ENCODE data around the gene RAPGEF1.

RAPGEF1 gene

GRCh38 chr9:131740898-131741297, 1.0 kb upstream of the RAPGEF1 start:
- TF ChIP-seq POU2F2 (IDR thresholded peaks at IDR 0.05; ENCODE audit: low read depth, low read length) (no peak), PAX5 (IDR thresholded peaks at IDR 0.05; ENCODE audit: insufficient read depth, low read length, severe bottlenecking) (no peak), POLR2AphosphoS5 (IDR thresholded peaks at IDR 0.05; ENCODE audit: low read depth, low read length) (no peak), TAF1 (IDR thresholded peaks at IDR 0.05; ENCODE audit: low read depth, low read length) (no peak), POLR2A (IDR thresholded peaks at IDR 0.05; ENCODE audit: low read depth, low read length) (no peak), SPI1 (IDR thresholded peaks at IDR 0.05; ENCODE audit: low read depth, low read length) (no peak)
- FAIRE-seq, result no peak
- no peak for DNase-seq (ENCODE audit: insufficient read length, low spot score)

GRCh38 chr9:131739133-131739958, 530 bp downstream of the RAPGEF1 start:
- DNase-seq (ENCODE audit: insufficient read length, low spot score), result peak; percentile 58
- TF ChIP-seq SPI1 (IDR thresholded peaks at IDR 0.05; ENCODE audit: low read depth, low read length), result no peak
- TF ChIP-seq POLR2A (IDR thresholded peaks at IDR 0.05; ENCODE audit: low read depth, low read length), result no peak
- no peak for TF ChIP-seq PAX5 (IDR thresholded peaks at IDR 0.05; ENCODE audit: insufficient read depth, low read length, severe bottlenecking)
- no peak for TF ChIP-seq POU2F2 (IDR thresholded peaks at IDR 0.05; ENCODE audit: low read depth, low read length)
- TF ChIP-seq POLR2AphosphoS5 (IDR thresholded peaks at IDR 0.05; ENCODE audit: low read depth, low read length), result no peak
- no peak for TF ChIP-seq TAF1 (IDR thresholded peaks at IDR 0.05; ENCODE audit: low read depth, low read length)
- no peak for FAIRE-seq

DNA sequence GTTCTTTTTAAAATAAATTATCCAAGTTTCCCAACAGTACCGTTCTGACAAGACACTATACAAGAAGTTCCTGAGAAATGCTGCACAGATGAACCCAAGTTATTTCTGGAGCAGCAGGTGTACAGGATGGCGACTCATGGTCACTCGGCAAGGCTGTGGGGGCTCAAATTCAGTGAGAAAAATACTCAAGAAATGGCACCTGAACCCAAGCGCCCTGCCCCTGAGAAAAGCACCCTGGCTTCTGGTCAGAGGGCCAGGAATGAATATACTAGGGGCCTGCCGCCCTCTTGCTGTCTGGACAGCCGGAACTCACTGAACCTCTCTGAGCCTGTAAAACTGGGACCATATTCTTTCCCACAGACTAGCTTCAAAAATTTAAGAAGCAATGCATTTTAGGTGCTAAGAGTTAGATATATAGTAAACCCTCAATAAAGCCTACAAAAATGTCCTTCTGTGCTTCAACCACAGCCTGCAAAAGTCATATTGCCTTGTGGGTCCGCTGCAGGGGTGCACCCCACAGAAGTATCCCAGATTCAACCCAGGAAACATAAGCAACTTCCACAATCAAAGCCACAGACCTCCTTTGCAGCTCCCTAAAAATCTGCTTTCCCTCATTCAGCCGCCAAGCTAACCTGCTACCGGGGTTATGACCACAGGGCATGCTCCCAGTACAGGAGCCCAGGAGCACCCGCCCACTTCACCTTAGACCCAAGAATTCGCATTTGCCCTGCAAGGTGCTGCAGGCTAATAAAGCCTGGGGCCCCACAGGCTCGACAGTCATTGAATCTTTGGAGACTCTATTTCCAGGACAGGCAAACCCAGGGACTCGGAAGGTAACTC, 1.4 kb downstream of the RAPGEF1 start:
- TF ChIP-seq POLR2AphosphoS5 (IDR thresholded peaks at IDR 0.05; ENCODE audit: low read depth, low read length) (no peak), TAF1 (IDR thresholded peaks at IDR 0.05; ENCODE audit: low read depth, low read length) (no peak), SPI1 (IDR thresholded peaks at IDR 0.05; ENCODE audit: low read depth, low read length) (no peak), POLR2A (IDR thresholded peaks at IDR 0.05; ENCODE audit: low read depth, low read length) (no peak), PAX5 (IDR thresholded peaks at IDR 0.05; ENCODE audit: insufficient read depth, low read length, severe bottlenecking) (no peak), POU2F2 (IDR thresholded peaks at IDR 0.05; ENCODE audit: low read depth, low read length) (no peak)
- DNase-seq (ENCODE audit: insufficient read length, low spot score) (no peak), FAIRE-seq (peak; percentile 52)

DNA sequence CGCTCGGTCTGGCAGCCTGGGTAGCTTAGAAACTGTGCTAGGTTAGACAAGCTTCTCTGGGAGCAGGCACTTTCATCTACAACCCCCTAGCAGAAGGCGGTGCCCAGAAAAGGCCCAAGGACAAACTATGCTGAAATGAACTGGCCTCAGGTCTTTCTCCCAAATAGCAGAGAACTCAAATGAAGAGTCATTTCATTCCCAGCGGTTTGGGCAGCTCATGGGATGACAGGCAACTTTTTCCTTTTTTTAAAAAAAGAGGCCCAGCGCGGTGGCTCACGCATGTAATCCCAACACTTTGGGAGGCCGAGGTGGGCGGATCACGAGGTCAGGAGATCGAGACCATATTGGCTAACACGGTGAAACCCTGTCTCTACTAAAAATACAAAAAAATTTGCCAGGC, 2.5 kb downstream of the RAPGEF1 start:
- TF ChIP-seq TAF1 (IDR thresholded peaks at IDR 0.05; ENCODE audit: low read depth, low read length) (no peak), POLR2A (IDR thresholded peaks at IDR 0.05; ENCODE audit: low read depth, low read length) (no peak), POLR2AphosphoS5 (IDR thresholded peaks at IDR 0.05; ENCODE audit: low read depth, low read length) (no peak), POU2F2 (IDR thresholded peaks at IDR 0.05; ENCODE audit: low read depth, low read length) (no peak), SPI1 (IDR thresholded peaks at IDR 0.05; ENCODE audit: low read depth, low read length) (no peak), PAX5 (IDR thresholded peaks at IDR 0.05; ENCODE audit: insufficient read depth, low read length, severe bottlenecking) (no peak)
- no peak for FAIRE-seq
- no peak for DNase-seq (ENCODE audit: insufficient read length, low spot score)

DNA sequence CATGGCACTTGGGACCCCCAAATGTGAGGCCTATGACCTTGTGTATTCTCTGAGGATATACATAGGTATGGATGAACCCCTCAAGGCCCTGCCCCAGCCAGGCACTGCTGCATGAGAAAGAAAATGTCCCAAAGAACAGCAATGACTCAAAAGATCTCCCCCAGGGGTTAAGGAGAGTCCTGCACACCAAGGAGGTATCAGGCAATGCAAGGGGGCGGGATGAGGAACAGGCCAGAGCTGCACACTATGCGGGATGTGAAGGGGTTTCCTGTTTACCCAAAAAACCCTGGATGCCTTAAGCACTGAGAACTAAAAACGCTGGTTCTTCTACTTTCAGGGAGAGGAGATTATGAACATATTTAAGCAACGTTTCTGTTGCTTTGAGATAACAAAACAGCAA, 3.4 kb downstream of the RAPGEF1 start:
- TF ChIP-seq POLR2AphosphoS5 (IDR thresholded peaks at IDR 0.05; ENCODE audit: low read depth, low read length) (no peak), SPI1 (IDR thresholded peaks at IDR 0.05; ENCODE audit: low read depth, low read length) (peak; percentile 10; the same call in 1 of the 2 replicates), POU2F2 (IDR thresholded peaks at IDR 0.05; ENCODE audit: low read depth, low read length) (no peak)
- no peak for FAIRE-seq
- DNase-seq (ENCODE audit: insufficient read length, low spot score), result no peak

- TF ChIP-seq PAX5 (IDR thresholded peaks at IDR 0.05; ENCODE audit: insufficient read depth, low read length, severe bottlenecking) (no peak), POLR2A (IDR thresholded peaks at IDR 0.05; ENCODE audit: low read depth, low read length) (no peak), POLR2AphosphoS5 (IDR thresholded peaks at IDR 0.05; ENCODE audit: low read depth, low read length) (no peak), TAF1 (IDR thresholded peaks at IDR 0.05; ENCODE audit: low read depth, low read length) (no peak), SPI1 (IDR thresholded peaks at IDR 0.05; ENCODE audit: low read depth, low read length) (no peak), POU2F2 (IDR thresholded peaks at IDR 0.05; ENCODE audit: low read depth, low read length) (no peak)
- FAIRE-seq, result no peak
- DNase-seq (ENCODE audit: insufficient read length, low spot score), result no peak
These were observed 4.4 kb downstream of the RAPGEF1 start for GRCh38 chr9:131735238-131736128.

DNA sequence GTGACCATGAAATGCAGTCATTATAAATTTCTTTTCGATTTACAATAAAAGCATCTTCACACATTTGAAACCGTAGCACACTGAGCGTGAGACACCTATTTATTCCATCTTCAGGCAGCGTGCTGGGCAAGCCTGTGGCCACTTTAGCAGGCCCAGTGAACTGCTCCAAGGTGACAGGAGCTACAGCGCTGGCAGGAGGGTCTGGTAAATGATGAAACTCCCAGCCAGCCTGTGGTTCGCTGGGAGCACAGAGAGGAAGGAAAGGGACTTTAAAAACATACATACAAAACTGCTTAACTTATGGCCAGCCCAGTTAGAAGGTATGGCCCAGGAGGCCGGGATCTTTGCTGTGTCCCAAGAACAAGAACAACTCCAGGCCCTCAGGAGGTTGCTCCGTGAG, 5.1 kb downstream of the RAPGEF1 start:
- TF ChIP-seq PAX5 (IDR thresholded peaks at IDR 0.05; ENCODE audit: insufficient read depth, low read length, severe bottlenecking) (no peak), TAF1 (IDR thresholded peaks at IDR 0.05; ENCODE audit: low read depth, low read length) (no peak), POLR2A (IDR thresholded peaks at IDR 0.05; ENCODE audit: low read depth, low read length) (no peak)
- FAIRE-seq, result no peak
- DNase-seq (ENCODE audit: insufficient read length, low spot score), result no peak

DNA sequence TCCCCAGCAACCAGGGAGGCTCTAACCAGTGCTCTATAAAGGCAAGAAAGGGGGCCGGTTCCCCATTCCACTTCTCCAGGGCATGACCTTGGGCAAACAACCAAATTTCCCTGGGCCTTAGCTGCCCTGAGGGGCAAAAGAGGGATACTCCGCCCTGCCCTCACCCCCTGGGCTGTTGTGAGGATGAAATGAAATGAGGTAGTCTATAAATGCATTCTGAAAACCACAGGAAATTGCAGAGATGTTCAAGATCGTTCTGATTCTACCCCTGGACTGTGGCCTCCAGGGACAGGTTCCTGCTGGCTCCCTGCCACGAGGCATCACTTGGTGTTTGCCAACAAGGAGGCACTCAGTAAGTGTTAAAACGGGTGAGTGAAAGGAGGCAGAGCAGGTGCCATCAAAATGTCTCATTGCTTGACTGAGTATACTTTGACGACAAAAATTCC, 5.7 kb downstream of the RAPGEF1 start:
- FAIRE-seq (no peak), DNase-seq (ENCODE audit: insufficient read length, low spot score) (no peak)
- peak; percentile 27; the same call in 1 of the 2 replicates for TF ChIP-seq SPI1 (IDR thresholded peaks at IDR 0.05; ENCODE audit: low read depth, low read length)
- TF ChIP-seq TAF1 (IDR thresholded peaks at IDR 0.05; ENCODE audit: low read depth, low read length), result no peak

- FAIRE-seq (no peak), DNase-seq (ENCODE audit: insufficient read length, low spot score) (no peak)
- peak; percentile 15; the same call in 1 of the 2 replicates for TF ChIP-seq POLR2A (IDR thresholded peaks at IDR 0.05; ENCODE audit: low read depth, low read length)
- no peak for TF ChIP-seq TAF1 (IDR thresholded peaks at IDR 0.05; ENCODE audit: low read depth, low read length)
These were observed 6.3 kb downstream of the RAPGEF1 start for GRCh38 chr9:131733541-131734061.
